Natural killer cell treated with Interleukin-12 subunit alpha and Interleukin-12 subunit beta and Interleukin-15 and Interleukin-18, amount 100 ng/mL, for 72 hours (primary cell): Measurements from ENCODE around the gene ADAMTSL1. TPM values are rescaled to one million over a fixed set of nuclear protein-coding genes. Genes with fewer than 3 reads are reported as not detected.

Source experiments
- ATAC-seq, 2 donors: fragments of 150-1000 bp; cut with Tn5 transposase in 1 of 2; sonication (Bioruptor Pico), chemical (Tn5 transposase) in 1 of 2; 2 replicates each; pipeline ENCODE4 v1.10.0; 2021
- DNase-seq: peaks from one replicate; pipeline ENCODE4 v3.0.0; 2022; ENCODE audit warnings: low spot score
- H3K27ac Mint-ChIP-seq, 2 donors: 1 replicate in 1 of 2; 2 replicates in 1 of 2; pipeline ENCODE4 v1.8.0; 2022; ENCODE audit warnings: mixed read lengths in 2 of 2, mild to moderate bottlenecking in 1 of 2, moderate library complexity in 1 of 2
- H3K27me3 Mint-ChIP-seq, 2 donors: 1 replicate in 1 of 2; 2 replicates in 1 of 2; pipeline ENCODE4 v1.8.0; 2022; ENCODE audit warnings: mixed read lengths in 2 of 2
- H3K36me3 Mint-ChIP-seq: one replicate; pipeline ENCODE4 v1.8.0; 2022; ENCODE audit warnings: mixed read lengths
- H3K4me1 Mint-ChIP-seq, 2 donors: 1 replicate in 1 of 2; 2 replicates in 1 of 2; pipeline ENCODE4 v1.8.0; 2022; ENCODE audit warnings: low read depth in 2 of 2, mixed read lengths in 2 of 2, mild to moderate bottlenecking in 1 of 2
- H3K4me3 Mint-ChIP-seq: one replicate; pipeline ENCODE4 v1.8.0; 2022; ENCODE audit warnings: mixed read lengths
- H3K9me3 Mint-ChIP-seq: 2 replicates; pipeline ENCODE4 v1.8.0; 2022; ENCODE audit warnings: mixed read lengths
- total RNA-seq, 2 donors: library from RNA; stranded (reverse); gene quantifications; one replicate each; pipeline ENCODE4 v1.2.3, GENCODE V29; 2022

ADAMTSL1 gene
- total RNA-seq, 2 donors from 2014 or later, result not detected

- Mint-ChIP-seq H3K27me3 (no peaks in the 10 kb centered on the region), H3K4me1 (no peaks in the 10 kb centered on the region), H3K27ac (no peak overlapping the region), H3K4me3 (no peak overlapping the region), H3K9me3 (no peaks in the 10 kb centered on the region), H3K36me3 (no peaks in the 10 kb centered on the region)
- DNase-seq (no peak), ATAC-seq (no peak)
Measured at GRCh38 chr9:18783909-18784308, 310.0 kb downstream of the ADAMTSL1 start.

- Mint-ChIP-seq H3K4me1 (no peaks in the 10 kb centered on the region), H3K4me3 (no peak overlapping the region)
Measured at GRCh38 chr9:18785604-18786003, 311.7 kb downstream of the ADAMTSL1 start.

GRCh38 chr9:18786196-18786595 is 312.2 kb downstream of the ADAMTSL1 start:
- ATAC-seq, result no peak
- Mint-ChIP-seq H3K27me3 (no peaks in the 10 kb centered on the region), H3K4me3 (no peak overlapping the region), H3K4me1 (no peaks in the 10 kb centered on the region), H3K36me3 (no peaks in the 10 kb centered on the region), H3K27ac (no peak overlapping the region), H3K9me3 (no peaks in the 10 kb centered on the region)
- DNase-seq, result no peak

More at GRCh38 chr9:18785604-18786003, 311.7 kb downstream of the ADAMTSL1 start:
- Mint-ChIP-seq H3K9me3 (no peaks in the 10 kb centered on the region), H3K27ac (no peak overlapping the region), H3K36me3 (no peaks in the 10 kb centered on the region), H3K27me3 (no peaks in the 10 kb centered on the region)
- no peak for ATAC-seq
- no peak for DNase-seq

GRCh38 chr9:18786911-18787650 is 313.1 kb downstream of the ADAMTSL1 start:
- H3K27me3 Mint-ChIP-seq, result no peaks in the 10 kb centered on the region
- H3K9me3 Mint-ChIP-seq, result no peaks in the 10 kb centered on the region
- no peak overlapping the region for H3K4me3 Mint-ChIP-seq
- ATAC-seq, result no peak
- H3K27ac Mint-ChIP-seq, result no peak overlapping the region
- no peak for DNase-seq
- H3K4me1 Mint-ChIP-seq, result no peaks in the 10 kb centered on the region
- H3K36me3 Mint-ChIP-seq, result no peaks in the 10 kb centered on the region

GRCh38 chr9:18788256-18788655 is 314.3 kb downstream of the ADAMTSL1 start:
- Mint-ChIP-seq H3K36me3 (no peaks in the 10 kb centered on the region), H3K4me1 (no peaks in the 10 kb centered on the region), H3K27ac (no peak overlapping the region), H3K27me3 (no peaks in the 10 kb centered on the region), H3K4me3 (no peak overlapping the region), H3K9me3 (no peaks in the 10 kb centered on the region)
- DNase-seq (no peak), ATAC-seq (no peak)

GRCh38 chr9:18791074-18791473 is 317.1 kb downstream of the ADAMTSL1 start:
- ATAC-seq, result no peak
- H3K4me3 Mint-ChIP-seq, result no peak overlapping the region
- H3K27ac Mint-ChIP-seq, result no peak overlapping the region
- H3K9me3 Mint-ChIP-seq, result no peaks in the 10 kb centered on the region
- H3K36me3 Mint-ChIP-seq, result no peaks in the 10 kb centered on the region
- no peak for DNase-seq
- no peaks in the 10 kb centered on the region for H3K4me1 Mint-ChIP-seq
- H3K27me3 Mint-ChIP-seq, result peaks cover 2 to 7% of the 10 kb centered on the region in 2 donors

- Mint-ChIP-seq H3K27ac (no peak overlapping the region), H3K36me3 (no peaks in the 10 kb centered on the region), H3K9me3 (no peaks in the 10 kb centered on the region), H3K4me1 (no peaks in the 10 kb centered on the region), H3K27me3 (peaks cover 4 to 7% of the 10 kb centered on the region in 2 donors), H3K4me3 (no peak overlapping the region)
- DNase-seq, result no peak
- ATAC-seq, result no peak
Measured at GRCh38 chr9:18793122-18793521, 319.2 kb downstream of the ADAMTSL1 start.

- Mint-ChIP-seq H3K4me1 (no peaks in the 10 kb centered on the region), H3K36me3 (no peaks in the 10 kb centered on the region), H3K4me3 (no peak overlapping the region), H3K27me3 (peaks cover 7 to 9% of the 10 kb centered on the region in 2 donors), H3K27ac (no peak overlapping the region), H3K9me3 (no peaks in the 10 kb centered on the region)
- no peak for DNase-seq
- no peak for ATAC-seq
Measured at GRCh38 chr9:18795947-18796671, 322.2 kb downstream of the ADAMTSL1 start.

GRCh38 chr9:18796696-18797270 is 322.8 kb downstream of the ADAMTSL1 start:
- Mint-ChIP-seq H3K9me3 (no peaks in the 10 kb centered on the region), H3K4me3 (no peak overlapping the region), H3K27ac (no peak overlapping the region), H3K36me3 (no peaks in the 10 kb centered on the region), H3K4me1 (no peaks in the 10 kb centered on the region), H3K27me3 (peaks cover 7 to 9% of the 10 kb centered on the region in 2 donors)
- ATAC-seq (no peak), DNase-seq (no peak)

GRCh38 chr9:18798106-18798505 is 324.2 kb downstream of the ADAMTSL1 start:
- H3K4me1 Mint-ChIP-seq, result no peaks in the 10 kb centered on the region
- no peak overlapping the region for H3K27ac Mint-ChIP-seq
- no peaks in the 10 kb centered on the region for H3K9me3 Mint-ChIP-seq
- DNase-seq (no peak), ATAC-seq (no peak)
- no peak overlapping the region for H3K4me3 Mint-ChIP-seq
- peaks cover 7 to 9% of the 10 kb centered on the region in 2 donors for H3K27me3 Mint-ChIP-seq
- H3K36me3 Mint-ChIP-seq, result no peaks in the 10 kb centered on the region

- no peak for ATAC-seq
- Mint-ChIP-seq H3K27me3 (peaks cover 9 to 13% of the 10 kb centered on the region in 2 donors), H3K4me1 (no peaks in the 10 kb centered on the region)
Measured at GRCh38 chr9:18798508-18799290, 324.7 kb downstream of the ADAMTSL1 start.

GRCh38 chr9:18799428-18799827 is 325.5 kb downstream of the ADAMTSL1 start:
- peaks cover 12 to 15% of the 10 kb centered on the region in 2 donors for H3K27me3 Mint-ChIP-seq
- DNase-seq (no peak), ATAC-seq (no peak)
- H3K4me3 Mint-ChIP-seq, result no peak overlapping the region
- no peaks in the 10 kb centered on the region for H3K4me1 Mint-ChIP-seq
- H3K27ac Mint-ChIP-seq, result no peak overlapping the region
- H3K9me3 Mint-ChIP-seq, result no peaks in the 10 kb centered on the region
- H3K36me3 Mint-ChIP-seq, result no peaks in the 10 kb centered on the region

More at GRCh38 chr9:18798508-18799290, 324.7 kb downstream of the ADAMTSL1 start:
- H3K9me3 Mint-ChIP-seq, result no peaks in the 10 kb centered on the region
- H3K4me3 Mint-ChIP-seq, result no peak overlapping the region
- no peaks in the 10 kb centered on the region for H3K36me3 Mint-ChIP-seq
- H3K27ac Mint-ChIP-seq, result no peak overlapping the region
- no peak for DNase-seq

- Mint-ChIP-seq H3K4me3 (no peak overlapping the region), H3K27ac (no peak overlapping the region), H3K4me1 (no peaks in the 10 kb centered on the region), H3K36me3 (no peaks in the 10 kb centered on the region), H3K27me3 (peaks cover 13 to 16% of the 10 kb centered on the region in 2 donors), H3K9me3 (no peaks in the 10 kb centered on the region)
- ATAC-seq, result no peak
- no peak for DNase-seq
Measured at GRCh38 chr9:18800579-18800978, 326.6 kb downstream of the ADAMTSL1 start.
